WI38 (cell line): Measurements from ENCODE around the gene KLHL1.

Experiments
- H3K4me3 ChIP-seq: 2 replicates; pipeline ENCODE4 v1.5.1; 2011; ENCODE audit warnings: low read depth, mild to moderate bottlenecking, control low read depth, low read length
- TF ChIP-seq, protein P1 (sequence below): IDR thresholded peaks from 2 replicates; pipeline ENCODE4 v1.5.1; 2012; ENCODE audit warnings: low read depth, mild to moderate bottlenecking, control low read depth, low read length

KLHL1 gene

DNA sequence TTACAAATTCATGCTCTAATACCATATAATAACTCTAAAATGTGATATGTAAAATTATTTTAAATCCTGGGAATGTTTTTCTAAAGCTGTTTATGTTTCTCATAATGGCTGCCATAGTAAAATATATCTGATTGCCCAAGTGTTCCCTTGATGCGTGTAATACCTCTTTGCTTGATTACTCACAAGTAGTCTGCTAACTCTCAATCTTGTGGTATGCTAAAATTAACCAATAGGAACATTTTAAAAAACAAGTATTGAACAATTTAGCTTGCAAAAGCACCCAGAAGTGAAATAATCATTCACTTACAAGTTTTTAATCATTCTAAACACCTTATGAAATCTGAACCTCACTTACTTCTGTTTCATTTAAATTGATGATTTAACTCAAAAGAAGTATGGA is 386.6 kb downstream of the KLHL1 start:
- H3K4me3 ChIP-seq, result no peak overlapping the region
- TF ChIP-seq, protein P1, sequence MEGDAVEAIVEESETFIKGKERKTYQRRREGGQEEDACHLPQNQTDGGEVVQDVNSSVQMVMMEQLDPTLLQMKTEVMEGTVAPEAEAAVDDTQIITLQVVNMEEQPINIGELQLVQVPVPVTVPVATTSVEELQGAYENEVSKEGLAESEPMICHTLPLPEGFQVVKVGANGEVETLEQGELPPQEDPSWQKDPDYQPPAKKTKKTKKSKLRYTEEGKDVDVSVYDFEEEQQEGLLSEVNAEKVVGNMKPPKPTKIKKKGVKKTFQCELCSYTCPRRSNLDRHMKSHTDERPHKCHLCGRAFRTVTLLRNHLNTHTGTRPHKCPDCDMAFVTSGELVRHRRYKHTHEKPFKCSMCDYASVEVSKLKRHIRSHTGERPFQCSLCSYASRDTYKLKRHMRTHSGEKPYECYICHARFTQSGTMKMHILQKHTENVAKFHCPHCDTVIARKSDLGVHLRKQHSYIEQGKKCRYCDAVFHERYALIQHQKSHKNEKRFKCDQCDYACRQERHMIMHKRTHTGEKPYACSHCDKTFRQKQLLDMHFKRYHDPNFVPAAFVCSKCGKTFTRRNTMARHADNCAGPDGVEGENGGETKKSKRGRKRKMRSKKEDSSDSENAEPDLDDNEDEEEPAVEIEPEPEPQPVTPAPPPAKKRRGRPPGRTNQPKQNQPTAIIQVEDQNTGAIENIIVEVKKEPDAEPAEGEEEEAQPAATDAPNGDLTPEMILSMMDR, result no peak

DNA sequence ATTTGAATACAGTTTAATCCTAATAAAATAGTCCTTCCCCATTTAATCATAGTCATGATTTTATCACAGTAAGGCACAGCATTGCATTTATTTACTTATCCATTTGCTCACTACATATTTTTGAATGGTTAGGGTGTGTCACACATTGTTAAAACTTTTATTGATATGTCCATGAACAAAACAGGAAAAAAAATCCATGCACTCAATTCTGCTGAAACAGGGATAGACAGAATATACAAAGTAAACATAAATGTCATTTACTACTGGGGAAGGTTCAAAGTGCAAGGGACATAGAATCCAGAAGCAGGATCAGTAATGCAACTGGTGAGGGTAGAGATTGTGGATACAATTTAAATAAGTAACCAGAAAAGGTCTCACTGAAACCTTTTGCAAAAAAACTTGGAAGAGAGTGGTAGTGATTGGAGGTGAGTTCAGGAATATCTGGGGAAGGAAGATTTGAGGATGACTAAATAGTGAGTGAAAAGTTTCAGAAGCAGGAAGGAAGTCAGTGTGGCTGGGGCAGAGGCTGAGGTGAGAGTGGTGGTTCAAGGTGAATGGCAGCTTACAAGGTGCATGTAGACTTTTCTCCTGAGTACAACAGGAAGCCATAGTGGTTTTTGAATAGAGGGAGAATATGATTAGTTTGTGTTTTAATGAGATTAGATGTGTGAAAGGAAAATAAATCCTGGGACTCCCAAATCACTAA is 387.8 kb downstream of the KLHL1 start:
- no peak overlapping the region for H3K4me3 ChIP-seq
- TF ChIP-seq, protein P1, result no peak

DNA sequence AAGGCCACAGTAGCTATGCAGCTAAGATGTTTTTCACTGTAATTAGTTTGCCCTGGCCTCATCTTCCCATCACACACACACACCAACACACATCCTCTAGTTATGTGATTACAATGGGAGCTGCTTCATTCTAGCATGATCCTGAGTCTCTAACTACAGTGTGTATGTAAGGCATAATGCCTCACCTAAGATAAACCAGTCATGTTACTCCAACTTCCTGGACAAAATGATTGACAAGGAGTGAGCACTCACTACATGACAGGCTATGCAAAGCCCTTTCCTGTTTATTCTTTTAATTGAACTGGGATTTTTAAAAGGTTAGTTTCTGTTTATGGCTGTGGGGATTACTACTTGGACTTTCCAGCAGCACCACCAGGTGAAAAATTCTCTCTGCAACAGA is 401.4 kb downstream of the KLHL1 start:
- no peak overlapping the region for H3K4me3 ChIP-seq
- TF ChIP-seq, protein P1, result no peak

DNA sequence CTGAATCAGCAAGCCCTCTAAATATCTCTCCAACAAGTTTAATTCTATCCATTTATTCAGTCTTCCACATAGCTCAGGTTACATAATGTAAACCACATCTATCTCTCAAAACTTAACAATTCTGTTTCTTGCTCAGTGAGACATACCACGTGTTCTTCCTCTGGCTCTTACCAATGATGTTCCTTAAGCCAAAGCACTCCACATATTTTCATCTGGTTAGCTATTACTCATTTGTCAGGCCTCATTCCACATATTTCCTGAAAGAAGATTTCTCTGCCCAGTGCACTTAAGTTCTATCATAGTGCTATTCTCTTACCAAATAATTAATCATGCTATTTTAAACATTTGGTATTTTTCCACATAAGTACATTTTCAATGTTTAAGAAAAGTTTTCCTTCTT is 403.9 kb downstream of the KLHL1 start:
- H3K4me3 ChIP-seq, result no peak overlapping the region
- TF ChIP-seq, protein P1, result no peak

GRCh38 chr13:69690999-69691398 is 417.3 kb downstream of the KLHL1 start:
- H3K4me3 ChIP-seq, result no peak overlapping the region
- TF ChIP-seq, protein P1, result no peak

- TF ChIP-seq, protein P1, result no peak
- H3K4me3 ChIP-seq, result no peak overlapping the region
These were observed 424.1 kb downstream of the KLHL1 start for GRCh38 chr13:69683921-69684686.

DNA sequence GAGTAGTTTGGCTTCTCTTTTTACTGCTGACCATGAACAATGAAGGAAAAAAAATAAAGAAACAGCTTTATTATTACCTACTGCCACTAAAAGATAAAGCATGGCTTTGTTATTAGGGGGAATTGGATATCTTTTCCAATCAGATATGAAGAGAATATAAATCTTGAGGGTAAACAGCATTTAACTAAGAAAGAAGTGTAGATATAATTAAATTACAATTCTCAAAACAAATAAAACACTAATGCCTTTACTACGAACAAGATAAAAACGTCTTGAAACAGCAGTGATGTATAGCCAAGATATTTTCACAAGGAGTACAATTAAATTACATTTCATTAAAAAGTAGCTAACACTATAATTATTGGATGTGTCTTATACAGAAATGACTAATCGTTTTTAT is 426.5 kb downstream of the KLHL1 start:
- TF ChIP-seq, protein P1, result no peak
- no peak overlapping the region for H3K4me3 ChIP-seq
